Ishikawa (cell line): ENCODE measurements around the gene EPN2.

Experiments
- CEBPB ChIP-seq: IDR thresholded peaks from 2 replicates; pipeline ENCODE4 v1.6.1; 2012
- CREB1 ChIP-seq: IDR thresholded peaks from 2 replicates; pipeline ENCODE4 v1.6.1; 2012; ENCODE audit warnings: low read depth
- EGR1 ChIP-seq: IDR thresholded peaks from 2 replicates; pipeline ENCODE4 v1.6.1; 2012
- EP300 ChIP-seq: IDR thresholded peaks from 2 replicates; pipeline ENCODE4 v1.6.1; 2012; ENCODE audit warnings: borderline replicate concordance
- FOXM1 ChIP-seq: IDR thresholded peaks from 2 replicates; pipeline ENCODE4 v1.6.1; 2012; ENCODE audit warnings: low read depth, borderline replicate concordance
- NFIC ChIP-seq: IDR thresholded peaks from 2 replicates; pipeline ENCODE4 v1.6.1; 2012
- RAD21 ChIP-seq: IDR thresholded peaks from 2 replicates; pipeline ENCODE4 v1.6.1; 2012; ENCODE audit warnings: low read depth
- TAF1 ChIP-seq: IDR thresholded peaks from 2 replicates; pipeline ENCODE4 v1.6.1; 2012; ENCODE audit warnings: low read depth, mild to moderate bottlenecking
- TCF12 ChIP-seq: IDR thresholded peaks from 2 replicates; pipeline ENCODE4 v1.6.1; 2012; ENCODE audit warnings: low read depth
- TEAD4 ChIP-seq: IDR thresholded peaks from 2 replicates; pipeline ENCODE4 v1.6.1; 2012
- YY1 ChIP-seq: IDR thresholded peaks from 2 replicates; pipeline ENCODE4 v1.6.1; 2012; ENCODE audit warnings: low read depth
- ZBTB7A ChIP-seq: IDR thresholded peaks from 2 replicates; pipeline ENCODE4 v1.6.1; 2012; ENCODE audit warnings: low read depth
- TF ChIP-seq, protein P1 (sequence below): IDR thresholded peaks from 2 replicates; pipeline ENCODE4 v1.6.1; 2012; ENCODE audit warnings: low read depth, mild to moderate bottlenecking
- TF ChIP-seq, protein P2 (sequence below): IDR thresholded peaks from 2 replicates; pipeline ENCODE4 v1.6.1; 2012
- TF ChIP-seq, protein P3 (sequence below): IDR thresholded peaks from 2 replicates; pipeline ENCODE4 v1.6.1; 2012

The EPN2 gene

DNA sequence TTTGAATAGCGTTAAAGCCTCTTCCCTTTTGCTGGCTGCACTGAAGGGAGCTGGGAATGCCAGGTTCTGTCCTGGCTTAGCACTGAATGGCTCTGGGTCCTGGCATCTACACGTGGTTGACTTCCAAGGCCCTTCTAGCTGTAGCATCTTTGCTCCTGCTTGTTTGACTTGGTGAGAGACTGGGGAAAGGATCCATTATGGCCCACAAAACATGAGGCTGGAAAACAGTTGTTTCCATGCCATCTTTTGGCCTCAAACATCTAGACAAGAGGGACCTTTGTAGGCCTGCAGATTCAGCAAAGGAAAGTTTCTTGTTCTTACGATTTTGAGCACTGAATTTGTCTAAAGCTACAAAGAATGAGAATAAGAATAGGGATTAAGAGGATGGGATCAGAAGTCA lies 32.5 kb downstream of the EPN2 start:
- TF ChIP-seq YY1 (no peak), EGR1 (no peak), CEBPB (no peak), RAD21 (no peak), NFIC (no peak), TAF1 (no peak), EP300 (no peak), FOXM1 (no peak), ZBTB7A (no peak), TCF12 (no peak), CREB1 (no peak), TEAD4 (no peak)
- TF ChIP-seq, protein P1, sequence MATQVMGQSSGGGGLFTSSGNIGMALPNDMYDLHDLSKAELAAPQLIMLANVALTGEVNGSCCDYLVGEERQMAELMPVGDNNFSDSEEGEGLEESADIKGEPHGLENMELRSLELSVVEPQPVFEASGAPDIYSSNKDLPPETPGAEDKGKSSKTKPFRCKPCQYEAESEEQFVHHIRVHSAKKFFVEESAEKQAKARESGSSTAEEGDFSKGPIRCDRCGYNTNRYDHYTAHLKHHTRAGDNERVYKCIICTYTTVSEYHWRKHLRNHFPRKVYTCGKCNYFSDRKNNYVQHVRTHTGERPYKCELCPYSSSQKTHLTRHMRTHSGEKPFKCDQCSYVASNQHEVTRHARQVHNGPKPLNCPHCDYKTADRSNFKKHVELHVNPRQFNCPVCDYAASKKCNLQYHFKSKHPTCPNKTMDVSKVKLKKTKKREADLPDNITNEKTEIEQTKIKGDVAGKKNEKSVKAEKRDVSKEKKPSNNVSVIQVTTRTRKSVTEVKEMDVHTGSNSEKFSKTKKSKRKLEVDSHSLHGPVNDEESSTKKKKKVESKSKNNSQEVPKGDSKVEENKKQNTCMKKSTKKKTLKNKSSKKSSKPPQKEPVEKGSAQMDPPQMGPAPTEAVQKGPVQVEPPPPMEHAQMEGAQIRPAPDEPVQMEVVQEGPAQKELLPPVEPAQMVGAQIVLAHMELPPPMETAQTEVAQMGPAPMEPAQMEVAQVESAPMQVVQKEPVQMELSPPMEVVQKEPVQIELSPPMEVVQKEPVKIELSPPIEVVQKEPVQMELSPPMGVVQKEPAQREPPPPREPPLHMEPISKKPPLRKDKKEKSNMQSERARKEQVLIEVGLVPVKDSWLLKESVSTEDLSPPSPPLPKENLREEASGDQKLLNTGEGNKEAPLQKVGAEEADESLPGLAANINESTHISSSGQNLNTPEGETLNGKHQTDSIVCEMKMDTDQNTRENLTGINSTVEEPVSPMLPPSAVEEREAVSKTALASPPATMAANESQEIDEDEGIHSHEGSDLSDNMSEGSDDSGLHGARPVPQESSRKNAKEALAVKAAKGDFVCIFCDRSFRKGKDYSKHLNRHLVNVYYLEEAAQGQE, result no peak
- TF ChIP-seq, protein P2, sequence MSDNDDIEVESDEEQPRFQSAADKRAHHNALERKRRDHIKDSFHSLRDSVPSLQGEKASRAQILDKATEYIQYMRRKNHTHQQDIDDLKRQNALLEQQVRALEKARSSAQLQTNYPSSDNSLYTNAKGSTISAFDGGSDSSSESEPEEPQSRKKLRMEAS, result no peak
- TF ChIP-seq, protein P3, sequence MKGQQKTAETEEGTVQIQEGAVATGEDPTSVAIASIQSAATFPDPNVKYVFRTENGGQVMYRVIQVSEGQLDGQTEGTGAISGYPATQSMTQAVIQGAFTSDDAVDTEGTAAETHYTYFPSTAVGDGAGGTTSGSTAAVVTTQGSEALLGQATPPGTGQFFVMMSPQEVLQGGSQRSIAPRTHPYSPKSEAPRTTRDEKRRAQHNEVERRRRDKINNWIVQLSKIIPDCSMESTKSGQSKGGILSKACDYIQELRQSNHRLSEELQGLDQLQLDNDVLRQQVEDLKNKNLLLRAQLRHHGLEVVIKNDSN, result no peak

DNA sequence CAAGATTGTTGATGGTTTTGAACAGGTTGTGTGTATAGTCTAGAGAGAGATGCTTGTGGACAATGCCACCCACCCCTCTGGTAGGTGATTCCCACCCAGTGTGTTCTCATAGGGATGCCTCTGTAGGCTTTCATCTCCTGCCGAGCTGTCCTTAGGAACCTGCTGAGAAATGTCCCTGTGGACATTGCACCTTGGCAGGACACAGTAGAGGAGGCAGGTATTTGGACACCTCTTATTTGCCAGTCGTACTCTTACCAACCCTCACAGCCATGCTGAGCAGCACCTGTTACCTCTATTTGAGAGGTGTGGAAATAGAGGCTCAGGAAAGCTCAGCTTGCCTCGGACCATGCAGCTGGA lies 33.2 kb downstream of the EPN2 start:
- no peak for TF ChIP-seq ZBTB7A
- TF ChIP-seq, protein P1, result no peak
- no peak for TF ChIP-seq EP300
- TF ChIP-seq, protein P2, result no peak
- TF ChIP-seq EGR1, result no peak
- TF ChIP-seq CEBPB, result no peak
- no peak for TF ChIP-seq TCF12
- TF ChIP-seq, protein P3, result no peak
- TF ChIP-seq NFIC, result no peak
- no peak for TF ChIP-seq TEAD4
- no peak for TF ChIP-seq TAF1
- no peak for TF ChIP-seq CREB1
- TF ChIP-seq YY1, result no peak
- TF ChIP-seq FOXM1, result no peak

DNA sequence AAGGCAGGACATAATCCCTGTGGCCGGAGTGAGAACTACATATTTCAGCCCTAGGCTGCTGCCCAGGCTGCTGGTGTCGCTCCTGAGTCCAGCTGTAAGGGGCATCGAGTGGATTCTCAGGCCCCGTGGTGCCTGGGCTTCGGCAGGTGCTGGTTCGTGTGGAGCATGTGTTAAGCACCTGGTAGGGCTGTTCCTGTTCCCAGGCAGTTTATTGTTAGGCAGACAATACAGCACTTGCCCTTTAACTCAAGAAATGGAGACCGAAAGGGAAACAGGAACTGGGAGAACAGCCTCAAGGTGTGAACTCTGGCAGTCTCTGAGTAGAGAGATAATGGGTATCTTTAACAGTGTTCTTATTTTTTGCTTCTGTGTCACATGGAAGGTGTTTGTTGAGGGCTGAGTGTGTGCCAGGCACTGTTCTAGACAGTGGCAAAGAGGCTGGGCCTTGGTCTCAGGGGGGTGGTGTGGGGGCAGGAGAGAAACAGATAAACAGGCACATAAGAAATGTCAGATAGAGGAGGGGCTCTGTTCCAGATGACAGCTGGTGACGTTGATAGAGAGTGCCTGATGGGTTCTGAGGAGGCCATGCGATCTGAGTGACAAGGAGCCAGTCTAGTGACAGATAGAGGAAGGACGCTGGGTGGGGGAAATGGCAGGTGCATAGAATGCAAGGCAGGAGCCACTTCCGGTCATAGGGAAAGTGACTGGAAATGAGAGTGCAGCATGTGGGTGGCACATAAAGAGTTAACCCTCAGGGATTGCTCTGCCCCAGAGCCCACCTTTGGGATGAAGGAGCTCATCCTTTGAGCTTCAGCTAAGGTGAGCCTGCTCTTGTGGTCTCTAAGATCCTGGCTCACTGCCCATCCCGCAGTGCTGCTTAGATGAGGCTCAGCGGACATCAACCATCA lies 33.8 kb downstream of the EPN2 start:
- TF ChIP-seq, protein P3, result no peak
- TF ChIP-seq NFIC, result no peak
- no peak; the same call in 1 of the 2 replicates for TF ChIP-seq TAF1
- no peak for TF ChIP-seq EP300
- no peak for TF ChIP-seq EGR1
- TF ChIP-seq TEAD4, result no peak
- TF ChIP-seq, protein P1, result no peak
- TF ChIP-seq, protein P2, result no peak

DNA sequence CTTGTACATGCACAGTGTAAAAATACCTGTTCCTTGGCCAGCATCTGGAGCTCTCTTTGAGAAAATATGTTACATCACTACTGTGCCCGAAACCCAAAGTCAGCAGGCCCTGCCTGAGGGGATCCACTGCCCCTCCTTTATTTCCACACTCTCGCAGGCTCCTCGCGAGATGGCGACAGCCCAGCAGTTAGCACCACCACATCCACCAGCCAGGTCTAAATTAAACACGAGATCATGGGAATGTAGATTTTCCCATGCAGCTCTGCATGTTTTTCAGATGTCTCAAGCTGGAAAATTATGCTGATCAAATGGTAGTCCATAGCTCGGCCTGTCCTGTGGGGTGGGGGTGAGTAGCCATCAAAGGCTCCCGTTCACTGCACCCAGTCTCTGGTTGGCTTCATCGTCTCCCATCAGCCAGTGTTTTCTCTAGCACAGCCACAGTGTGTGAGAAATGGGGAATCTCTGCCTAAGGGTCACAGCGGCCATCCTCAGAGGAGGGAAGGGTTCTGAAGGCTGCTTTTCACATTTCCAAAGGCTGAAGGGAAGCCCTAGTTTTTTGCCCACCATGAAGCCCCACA lies 34.7 kb downstream of the EPN2 start:
- TF ChIP-seq, protein P3, result no peak
- no peak for TF ChIP-seq CREB1
- TF ChIP-seq NFIC, result no peak
- no peak for TF ChIP-seq TCF12
- no peak for TF ChIP-seq EGR1
- TF ChIP-seq YY1, result no peak
- TF ChIP-seq TAF1, result no peak
- no peak for TF ChIP-seq TEAD4
